Testis (tissue), 3 donors: ENCODE data around the gene GLRA1. TPM values are rescaled to one million over a fixed set of nuclear protein-coding genes. Genes with fewer than 3 reads are reported as not detected.

Experiments
- DNase-seq: peaks from one replicate; pipeline ENCODE4 v3.0.0-alpha.2; 2019
- H3K27ac ChIP-seq, 2 donors: fragments of 200-600 bp; sonication (generic); one replicate each; pipeline ENCODE4 v1.5.1; 2019
- H3K27me3 ChIP-seq: fragments of 200-600 bp; sonication (generic); one replicate; pipeline ENCODE4 v1.5.1; 2019
- H3K36me3 ChIP-seq: fragments of 200-600 bp; sonication (generic); one replicate; pipeline ENCODE4 v1.5.1; 2017; ENCODE audit warnings: low read depth; ENCODE audit errors: missing control alignments
- H3K4me1 ChIP-seq: fragments of 200-600 bp; sonication (generic); one replicate; pipeline ENCODE4 v1.5.1; 2019
- H3K4me3 ChIP-seq, 2 donors: fragments of 200-600 bp; sonication (generic); one replicate each; pipeline ENCODE4 v1.5.1; 2017 to 2019
- H3K9me3 ChIP-seq: fragments of 200-600 bp; sonication (generic); one replicate; pipeline ENCODE4 v1.5.1; 2017
- POLR2A ChIP-seq: fragments of 450-650 bp; IDR thresholded peaks from one replicate; pipeline ENCODE4 v1.6.1; 2017; ENCODE audit warnings: antibody characterized with exemption, mild to moderate bottlenecking, moderate library complexity
- WGBS, 2 donors: methylation state at CpG; one replicate each; pipeline ENCODE4 v1.1.5; 2018; 5-methylcytosine and 5-hydroxymethylcytosine counted together
- intact Hi-C: fragments of 100-400 bp; cut with DNase I; formaldehyde crosslinking; loops from one replicate; pipeline ENCODE4 v1.15.1; 2023; ENCODE audit warnings: low total_unique reads
- polyA plus RNA-seq: library from polyadenylated mRNA; stranded (reverse); fragments of 350-450 nt; fragmentation: Illumina TruSeq; extraction: RNeasy Lipid Tissue Mini Kit (QIAGEN cat#74804); gene quantifications from one replicate; pipeline ENCODE4 v1.2.3, GENCODE V29; 2014; ENCODE audit warnings: low read depth, low replicate concordance; ENCODE audit not compliant: insufficient read depth
- total RNA-seq, 2 donors: library from RNA; depleted of rRNA; stranded (reverse); fragments of >200 nt; gene quantifications; one replicate each; pipeline ENCODE4 v1.2.3, GENCODE V29; 2016
- TF ChIP-seq, protein P1 (sequence below), 3 experiments: fragments of 450-650 bp in 2 of 3; fragments of 200-600 bp in 1 of 3; sonication (generic) in 1 of 3; IDR thresholded peaks; one replicate each; pipeline ENCODE4 v1.5.1; 2016 to 2019; ENCODE audit warnings: antibody characterized with exemption in 3 of 3, mild to moderate bottlenecking in 2 of 3, moderate library complexity in 1 of 3

GLRA1 gene
- total and polyA plus RNA-seq, 3 donors from 2014 or later: not detected

- H3K4me1 ChIP-seq: no peaks in the 10 kb centered on the region
- 74 to 80% methylated on average over 9 of the region's 9 CpGs for WGBS, 2 donors
- H3K4me3 ChIP-seq: no peak overlapping the region
- DNase-seq: no peak
- H3K9me3 ChIP-seq: no peaks in the 10 kb centered on the region
- intact Hi-C loops: no loop called here
- TF ChIP-seq, protein P1, sequence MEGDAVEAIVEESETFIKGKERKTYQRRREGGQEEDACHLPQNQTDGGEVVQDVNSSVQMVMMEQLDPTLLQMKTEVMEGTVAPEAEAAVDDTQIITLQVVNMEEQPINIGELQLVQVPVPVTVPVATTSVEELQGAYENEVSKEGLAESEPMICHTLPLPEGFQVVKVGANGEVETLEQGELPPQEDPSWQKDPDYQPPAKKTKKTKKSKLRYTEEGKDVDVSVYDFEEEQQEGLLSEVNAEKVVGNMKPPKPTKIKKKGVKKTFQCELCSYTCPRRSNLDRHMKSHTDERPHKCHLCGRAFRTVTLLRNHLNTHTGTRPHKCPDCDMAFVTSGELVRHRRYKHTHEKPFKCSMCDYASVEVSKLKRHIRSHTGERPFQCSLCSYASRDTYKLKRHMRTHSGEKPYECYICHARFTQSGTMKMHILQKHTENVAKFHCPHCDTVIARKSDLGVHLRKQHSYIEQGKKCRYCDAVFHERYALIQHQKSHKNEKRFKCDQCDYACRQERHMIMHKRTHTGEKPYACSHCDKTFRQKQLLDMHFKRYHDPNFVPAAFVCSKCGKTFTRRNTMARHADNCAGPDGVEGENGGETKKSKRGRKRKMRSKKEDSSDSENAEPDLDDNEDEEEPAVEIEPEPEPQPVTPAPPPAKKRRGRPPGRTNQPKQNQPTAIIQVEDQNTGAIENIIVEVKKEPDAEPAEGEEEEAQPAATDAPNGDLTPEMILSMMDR (IDR thresholded peaks at IDR 0.05): no peak
- H3K36me3 ChIP-seq: no peaks in the 10 kb centered on the region
- H3K27me3 ChIP-seq: no peaks in the 10 kb centered on the region
- no peak overlapping the region for H3K27ac ChIP-seq
These were observed 39.3 kb downstream of the GLRA1 start for GRCh38 chr5:151885138-151885908.

- no peak overlapping the region for H3K4me3 ChIP-seq
- no peaks in the 10 kb centered on the region for H3K27me3 ChIP-seq
- intact Hi-C loops: no loop called here
- WGBS, 2 donors: 54 to 66% methylated on average over 2 of the region's 2 CpGs
- H3K27ac ChIP-seq: no peak overlapping the region
- no peak for DNase-seq
- no peaks in the 10 kb centered on the region for H3K4me1 ChIP-seq
- TF ChIP-seq, protein P1 (IDR thresholded peaks at IDR 0.05): no peak
- TF ChIP-seq POLR2A: no peak
- no peaks in the 10 kb centered on the region for H3K36me3 ChIP-seq
- no peaks in the 10 kb centered on the region for H3K9me3 ChIP-seq
These were observed 42.9 kb downstream of the GLRA1 start for GRCh38 chr5:151881621-151882225.

DNA sequence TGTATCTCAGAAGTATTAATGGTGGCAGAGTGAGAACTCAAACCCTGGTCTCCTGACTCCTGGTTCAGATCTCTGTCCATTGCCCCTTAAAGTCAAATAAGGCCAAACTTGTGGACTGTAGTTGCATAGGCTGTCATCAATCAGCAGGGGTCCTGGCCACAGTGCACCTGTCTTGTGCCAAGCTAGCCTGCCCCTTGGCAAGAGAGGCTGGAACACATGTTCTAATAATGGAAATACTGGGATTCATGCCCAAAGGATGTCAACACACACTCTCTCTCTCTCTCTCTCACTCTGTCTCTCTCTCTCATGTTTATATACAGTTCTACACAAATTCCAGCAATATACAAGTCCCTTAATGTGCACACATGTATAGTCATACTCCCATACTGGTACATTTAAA is 44.3 kb downstream of the GLRA1 start:
- no peak for DNase-seq
- H3K27ac ChIP-seq: no peak overlapping the region
- H3K4me1 ChIP-seq: no peaks in the 10 kb centered on the region
- no peak overlapping the region for H3K4me3 ChIP-seq
- H3K9me3 ChIP-seq: no peaks in the 10 kb centered on the region
- TF ChIP-seq, protein P1 (IDR thresholded peaks at IDR 0.05): no peak
- no peak for TF ChIP-seq POLR2A
- H3K27me3 ChIP-seq: no peaks in the 10 kb centered on the region
- H3K36me3 ChIP-seq: no peaks in the 10 kb centered on the region
- intact Hi-C loops: no loop called here

DNA sequence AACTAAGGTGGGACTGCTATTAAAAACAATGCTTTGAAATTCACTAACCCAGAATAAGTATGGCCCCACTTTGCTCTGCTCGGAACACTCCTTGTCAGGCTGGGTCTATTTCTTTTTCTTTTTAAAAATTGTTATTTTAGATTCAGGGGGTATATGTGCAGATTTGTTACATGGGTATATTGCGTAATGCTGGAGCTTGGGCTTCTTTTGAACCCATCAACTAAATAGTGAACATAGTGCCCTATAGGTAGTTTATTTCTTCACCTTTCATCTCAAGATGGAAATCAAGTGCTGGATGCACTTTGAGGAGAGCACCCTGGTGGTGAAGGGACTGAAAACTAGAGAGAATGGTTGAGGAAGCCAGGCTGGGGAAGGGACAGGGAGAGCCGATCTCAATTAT is 51.0 kb downstream of the GLRA1 start:
- Histone ChIP-seq H3K36me3 (no peaks in the 10 kb centered on the region), H3K4me1 (no peaks in the 10 kb centered on the region), H3K4me3 (no peak overlapping the region), H3K27ac (no peak overlapping the region), H3K27me3 (no peaks in the 10 kb centered on the region), H3K9me3 (no peaks in the 10 kb centered on the region)
- 95 to 97% methylated on average over 3 of the region's 3 CpGs for WGBS, 2 donors
- TF ChIP-seq POLR2A: no peak
- intact Hi-C loops: no loop called here
- no peak for DNase-seq

DNA sequence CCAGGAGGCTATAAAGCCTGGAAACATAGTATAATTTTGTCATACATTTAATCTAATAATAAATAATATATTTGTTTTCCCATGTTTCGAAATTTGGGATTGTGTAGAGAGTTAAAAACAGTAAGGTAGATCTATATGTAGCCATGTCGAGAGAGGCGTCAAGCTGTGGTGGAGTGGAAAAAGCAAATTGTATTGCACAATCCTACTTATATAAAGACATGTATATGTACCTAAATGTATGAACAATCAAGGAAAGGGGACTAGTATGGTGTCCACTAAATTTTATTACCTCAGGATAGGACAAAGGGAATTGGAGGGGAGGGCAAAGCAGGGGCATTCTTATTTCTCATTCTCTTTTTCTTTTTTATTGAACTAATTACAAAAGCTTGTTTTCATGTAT is 52.0 kb downstream of the GLRA1 start:
- H3K27ac ChIP-seq: no peak overlapping the region

More for the DNA sequence above, 52.0 kb downstream of the GLRA1 start:
- no peak for TF ChIP-seq POLR2A
- TF ChIP-seq, protein P1 (IDR thresholded peaks at IDR 0.05): no peak
- Histone ChIP-seq H3K9me3 (no peaks in the 10 kb centered on the region), H3K4me3 (no peak overlapping the region), H3K36me3 (no peaks in the 10 kb centered on the region), H3K4me1 (no peaks in the 10 kb centered on the region), H3K27me3 (no peaks in the 10 kb centered on the region)
- no peak for DNase-seq
- intact Hi-C loops: no loop called here
- 92 to 93% methylated on average over 3 of the region's 3 CpGs for WGBS, 2 donors
